Gastrocnemius medialis (tissue), 4 donors: ENCODE data around the gene ADGRD1. TPM values are rescaled to one million over a fixed set of nuclear protein-coding genes. Genes with fewer than 3 reads are reported as not detected.
A peak's percentile ranks its signal among the peaks of the same experiment; 100 is the strongest.
"Not testable (repeated sequence)": the region's sequence is repeated elsewhere in the genome, so short reads cannot be mapped to it uniquely, and the experiment has no call there.

Experiments
- ATAC-seq, 2 donors: fragments of 150-250 bp; one replicate each; pipeline ENCODE4 v1.9.1; 2016
- DNase-seq, 2 donors: peaks; one replicate each; pipeline ENCODE4 v3.0.0-alpha.2; 2019
- H3K27ac ChIP-seq, 4 donors: fragments of 200-600 bp; sonication (generic); 1 replicate in 1 of 4; 2 replicates in 3 of 4; pipeline ENCODE4 v1.5.1; 2016 to 2018; ENCODE audit warnings: mild to moderate bottlenecking in 2 of 4, moderate library complexity in 1 of 4
- H3K27me3 ChIP-seq, 3 donors: fragments of 200-600 bp; sonication (generic) in 2 of 3; 1 replicate in 1 of 3; 2 replicates in 2 of 3; pipeline versions ENCODE4 v1.5.1 to v1.6.0; 2016 to 2019; ENCODE audit warnings: mild to moderate bottlenecking in 1 of 3, moderate library complexity in 1 of 3
- H3K36me3 ChIP-seq, 2 donors: fragments of 200-600 bp; sonication (generic) in 1 of 2; one replicate each; pipeline ENCODE4 v1.5.1; 2017 to 2018
- H3K4me1 ChIP-seq, 2 donors: fragments of 200-600 bp; sonication (generic) in 1 of 2; one replicate each; pipeline ENCODE4 v1.5.1; 2016 to 2017; ENCODE audit warnings: mild to moderate bottlenecking in 2 of 2
- H3K4me3 ChIP-seq, 4 donors: fragments of 200-600 bp; sonication (generic) in 3 of 4; 1 replicate in 1 of 4; 2 replicates in 3 of 4; pipeline ENCODE4 v1.5.1; 2016 to 2019; ENCODE audit warnings: mild to moderate bottlenecking in 2 of 4
- H3K9me3 ChIP-seq, 3 donors: fragments of 200-600 bp; sonication (generic) in 2 of 3; 1 replicate in 1 of 3; 2 replicates in 2 of 3; pipeline ENCODE4 v1.5.1; 2016 to 2019
- POLR2A ChIP-seq, 2 donors: fragments of 450-650 bp; IDR thresholded peaks; one replicate each; pipeline ENCODE4 v1.6.1; 2017; ENCODE audit warnings: antibody characterized with exemption in 2 of 2, mild to moderate bottlenecking in 2 of 2, moderate library complexity in 2 of 2
- in situ Hi-C, 4 donors: fragments of 200-750 bp; cut with MboI; loops; one replicate each; pipeline versions ENCODE4 v1.15.0 to v1.8.0; 2017; ENCODE audit warnings: low sequenced_read_pairs in 4 of 4
- intact Hi-C: fragments of 100-400 bp; cut with DNase I; formaldehyde crosslinking; loops from one replicate; pipeline ENCODE4 v1.15.1; 2023; ENCODE audit warnings: low total_unique reads
- total RNA-seq, 4 donors: library from RNA; depleted of rRNA; stranded (reverse); fragments of >200 nt; gene quantifications; one replicate each; pipeline versions ENCODE4 v1.1.0 to v1.2.3, GENCODE V29; 2016
- TF ChIP-seq, protein P1 (sequence below), 5 experiments: fragments of 450-650 bp in 3 of 5; fragments of 200-600 bp in 2 of 5; sonication (generic) in 2 of 5; IDR thresholded peaks in 4 of 5; conservative IDR thresholded peaks in 1 of 5; 1 replicate in 4 of 5; 2 replicates in 1 of 5; pipeline ENCODE4 v1.5.1; 2016 to 2019; ENCODE audit warnings: antibody characterized with exemption in 5 of 5, mild to moderate bottlenecking in 3 of 5, moderate library complexity in 3 of 5

ADGRD1 gene
- total RNA-seq, 4 donors from 2014 or later: 5.3 to 9.6 (median 8.2) TPM

DNA sequence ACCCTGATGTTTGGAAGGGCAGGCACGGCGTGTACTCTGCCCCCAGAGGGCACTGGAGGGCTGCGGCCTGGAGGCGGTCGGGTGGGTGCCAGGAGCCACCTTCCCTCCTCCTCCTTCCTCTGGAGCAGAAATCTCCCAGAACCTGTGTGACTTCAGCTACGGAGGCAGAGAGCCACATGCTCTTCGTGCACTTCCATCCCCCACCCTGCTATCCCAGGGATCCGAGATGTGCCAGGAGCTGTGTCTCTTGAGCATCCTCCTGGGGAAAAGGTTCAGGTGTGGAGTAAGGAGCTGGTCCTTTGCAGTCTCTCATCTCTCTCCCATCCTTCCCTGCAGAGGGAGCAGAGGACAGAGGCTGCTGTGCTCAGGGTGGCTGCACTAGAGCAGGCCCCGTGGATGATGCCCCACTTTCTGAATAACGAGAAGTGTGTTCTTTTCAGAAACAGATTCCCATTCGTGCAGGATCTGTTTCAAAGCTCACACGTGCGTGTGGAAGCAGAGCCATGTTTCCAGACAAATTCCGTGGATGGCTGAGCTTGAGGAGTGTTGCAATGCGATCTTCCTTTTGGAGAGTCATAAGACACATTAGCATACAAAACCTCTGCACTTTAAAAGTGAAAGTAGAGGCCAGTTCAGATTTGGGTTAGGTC lies 162.9 kb downstream of the ADGRD1 start:
- intact Hi-C loops: no loop called here
- Histone ChIP-seq H3K9me3 (no peaks in the 10 kb centered on the region), H3K36me3 (no peaks in the 10 kb centered on the region), H3K27me3 (no peaks in the 10 kb centered on the region), H3K4me3 (no peak overlapping the region), H3K4me1 (peaks cover 0 to 3% of the 10 kb centered on the region in 2 donors), H3K27ac (no peak overlapping the region)
- in situ Hi-C loops: loop anchor here in 1 of 4 donors (25.0 kb wide), 1 partner anchor 871 kb away; no protein-coding TSS in a partner anchor
- ATAC-seq (peak; percentile 45 to 53), DNase-seq (peak in 1 of 2 donors; percentile 9)
- no peak for TF ChIP-seq POLR2A (IDR thresholded peaks at IDR 0.05)
- TF ChIP-seq, protein P1, sequence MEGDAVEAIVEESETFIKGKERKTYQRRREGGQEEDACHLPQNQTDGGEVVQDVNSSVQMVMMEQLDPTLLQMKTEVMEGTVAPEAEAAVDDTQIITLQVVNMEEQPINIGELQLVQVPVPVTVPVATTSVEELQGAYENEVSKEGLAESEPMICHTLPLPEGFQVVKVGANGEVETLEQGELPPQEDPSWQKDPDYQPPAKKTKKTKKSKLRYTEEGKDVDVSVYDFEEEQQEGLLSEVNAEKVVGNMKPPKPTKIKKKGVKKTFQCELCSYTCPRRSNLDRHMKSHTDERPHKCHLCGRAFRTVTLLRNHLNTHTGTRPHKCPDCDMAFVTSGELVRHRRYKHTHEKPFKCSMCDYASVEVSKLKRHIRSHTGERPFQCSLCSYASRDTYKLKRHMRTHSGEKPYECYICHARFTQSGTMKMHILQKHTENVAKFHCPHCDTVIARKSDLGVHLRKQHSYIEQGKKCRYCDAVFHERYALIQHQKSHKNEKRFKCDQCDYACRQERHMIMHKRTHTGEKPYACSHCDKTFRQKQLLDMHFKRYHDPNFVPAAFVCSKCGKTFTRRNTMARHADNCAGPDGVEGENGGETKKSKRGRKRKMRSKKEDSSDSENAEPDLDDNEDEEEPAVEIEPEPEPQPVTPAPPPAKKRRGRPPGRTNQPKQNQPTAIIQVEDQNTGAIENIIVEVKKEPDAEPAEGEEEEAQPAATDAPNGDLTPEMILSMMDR (IDR thresholded peaks at IDR 0.05 in 4 of 5, conservative IDR thresholded peaks at IDR 0.05 in 1 of 5): peak in 1 of 5 experiments; percentile 30

DNA sequence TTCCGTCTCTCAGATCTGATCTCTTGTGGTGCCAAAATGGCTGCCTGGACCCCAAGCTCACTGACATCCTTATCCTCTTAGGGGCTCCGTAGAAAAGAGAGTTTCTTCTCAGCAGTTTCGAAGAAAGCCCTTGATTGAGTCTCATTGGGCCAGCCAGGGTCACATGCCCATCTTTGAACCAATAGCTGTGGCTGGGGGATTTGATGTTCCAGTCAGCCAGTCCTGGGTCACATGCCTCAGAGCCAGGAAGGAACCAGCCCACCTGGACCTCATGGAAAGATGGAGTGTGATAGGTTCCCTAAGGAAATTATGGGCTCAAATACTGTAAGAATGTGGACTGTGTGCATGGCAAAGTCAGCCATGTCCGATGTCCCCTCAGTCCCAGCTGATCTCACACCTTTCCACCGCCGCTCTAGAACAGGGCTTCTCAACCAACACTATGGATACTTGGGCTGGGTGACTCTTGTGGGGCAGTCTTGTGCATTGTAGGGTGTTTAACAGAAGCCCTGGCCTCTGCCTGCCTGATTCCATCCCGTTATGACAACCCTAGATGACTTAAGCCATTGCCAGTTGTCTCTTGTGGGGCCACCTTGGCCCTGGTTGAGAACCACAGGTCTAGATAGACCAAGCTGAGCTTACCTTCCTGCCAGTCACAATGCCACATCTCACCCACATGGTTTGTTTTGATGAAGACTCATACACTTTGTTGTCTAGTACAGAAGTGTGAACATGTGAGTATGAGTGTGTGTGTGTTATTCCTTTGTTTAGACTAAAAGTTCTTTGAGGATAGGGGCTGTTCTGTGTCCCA lies 163.9 kb downstream of the ADGRD1 start:
- no peak for ATAC-seq
- H3K4me1 ChIP-seq: peaks cover 0 to 3% of the 10 kb centered on the region in 2 donors
- no peaks in the 10 kb centered on the region for H3K27me3 ChIP-seq
- H3K9me3 ChIP-seq: no peaks in the 10 kb centered on the region
- H3K4me3 ChIP-seq: no peak overlapping the region
- intact Hi-C loops: no loop called here
- H3K36me3 ChIP-seq: no peaks in the 10 kb centered on the region
- H3K27ac ChIP-seq: no peak overlapping the region
- TF ChIP-seq, protein P1 (IDR thresholded peaks at IDR 0.05 in 4 of 5, conservative IDR thresholded peaks at IDR 0.05 in 1 of 5): no peak
- TF ChIP-seq POLR2A (IDR thresholded peaks at IDR 0.05): no peak
- DNase-seq: peak in 1 of 2 donors; percentile 6
- in situ Hi-C loops: loop anchor here in 1 of 4 donors (25.0 kb wide), 1 partner anchor 870 kb away; no protein-coding TSS in a partner anchor

GRCh38 chr12:131118371-131118770 lies 164.7 kb downstream of the ADGRD1 start:
- TF ChIP-seq, protein P1 (IDR thresholded peaks at IDR 0.05 in 4 of 5, conservative IDR thresholded peaks at IDR 0.05 in 1 of 5): no peak
- no peak for TF ChIP-seq POLR2A (IDR thresholded peaks at IDR 0.05)
- intact Hi-C loops: no loop called here
- no peak for DNase-seq
- Histone ChIP-seq H3K36me3 (no peaks in the 10 kb centered on the region), H3K27ac (no peak overlapping the region), H3K27me3 (no peaks in the 10 kb centered on the region), H3K4me1 (peaks cover 0 to 3% of the 10 kb centered on the region in 2 donors), H3K4me3 (no peak overlapping the region), H3K9me3 (no peaks in the 10 kb centered on the region)
- ATAC-seq: no peak
- in situ Hi-C loops: loop anchor here in 1 of 4 donors (25.0 kb wide), 1 partner anchor 869 kb away; no protein-coding TSS in a partner anchor

- H3K4me1 ChIP-seq, H3K27me3 ChIP-seq, H3K9me3 ChIP-seq, DNase-seq, H3K4me3 ChIP-seq, intact Hi-C loops, H3K27ac ChIP-seq, ATAC-seq, H3K36me3 ChIP-seq: not testable (repeated sequence)
- in situ Hi-C loops: loop anchor here in 1 of 4 donors (25.0 kb wide), 1 partner anchor 868 kb away; no protein-coding TSS in a partner anchor
These were observed 165.6 kb downstream of the ADGRD1 start for GRCh38 chr12:131119345-131119744.

- no peaks in the 10 kb centered on the region for H3K27me3 ChIP-seq
- no peak overlapping the region for H3K27ac ChIP-seq
- H3K9me3 ChIP-seq: no peaks in the 10 kb centered on the region
- ATAC-seq (no peak), DNase-seq (no peak)
- no peak overlapping the region for H3K4me3 ChIP-seq
- TF ChIP-seq, protein P1 (IDR thresholded peaks at IDR 0.05 in 4 of 5, conservative IDR thresholded peaks at IDR 0.05 in 1 of 5): no peak
- TF ChIP-seq POLR2A (IDR thresholded peaks at IDR 0.05): no peak
- peaks cover 0 to 3% of the 10 kb centered on the region in 2 donors for H3K4me1 ChIP-seq
- in situ Hi-C loops: loop anchor here in 1 of 4 donors (25.0 kb wide), 1 partner anchor 867 kb away; no protein-coding TSS in a partner anchor
- H3K36me3 ChIP-seq: no peaks in the 10 kb centered on the region
- intact Hi-C loops: no loop called here
These were observed 166.2 kb downstream of the ADGRD1 start for GRCh38 chr12:131119936-131120335.
